Measurements from ENCODE around the gene FAM184B.

- TF ChIP-seq POLR2A (IDR thresholded peaks at IDR 0.05) (no peak), CTCF (IDR thresholded peaks at IDR 0.05) (no peak)
These were observed 7.5 kb upstream of the FAM184B start for GRCh38 chr4:17788956-17789355.
